H9 (cell line): ENCODE measurements around the gene LRRFIP1. TPM values are rescaled to one million over a fixed set of nuclear protein-coding genes. Genes with fewer than 3 reads are reported as not detected.

Source experiments
- DNase-seq: peaks from one replicate; pipeline ENCODE4 v3.0.0-alpha.2; 2017
- H2AFZ ChIP-seq: one replicate; pipeline ENCODE4 v1.6.1; 2013; ENCODE audit warnings: mild to moderate bottlenecking, low read length, control low read depth, moderate library complexity
- H2AK5ac ChIP-seq: 2 replicates; pipeline ENCODE4 v1.6.1; 2013; ENCODE audit warnings: low read length, control low read depth, mixed read lengths; ENCODE audit not compliant: insufficient read length
- H2BK120ac ChIP-seq: one replicate; pipeline ENCODE4 v1.6.1; 2013; ENCODE audit warnings: low read depth, mild to moderate bottlenecking, low read length, control low read depth, inconsistent platforms; ENCODE audit not compliant: poor library complexity, severe bottlenecking
- H2BK12ac ChIP-seq: 2 replicates; pipeline ENCODE4 v1.6.1; 2013; ENCODE audit warnings: low read length, control low read depth, mixed read lengths, low read depth; ENCODE audit not compliant: insufficient read length
- H2BK15ac ChIP-seq: 2 replicates; pipeline ENCODE4 v1.6.1; 2013; ENCODE audit warnings: low read depth, low read length, control low read depth
- H2BK20ac ChIP-seq: one replicate; pipeline ENCODE4 v1.6.1; 2013; ENCODE audit warnings: low read depth, mild to moderate bottlenecking, low read length, control low read depth, inconsistent platforms; ENCODE audit not compliant: poor library complexity, severe bottlenecking
- H2BK5ac ChIP-seq: 2 replicates; pipeline ENCODE4 v1.6.1; 2013; ENCODE audit warnings: low read length, control low read depth, mixed read lengths; ENCODE audit not compliant: insufficient read length
- H3K14ac ChIP-seq: 2 replicates; pipeline ENCODE4 v1.6.1; 2013; ENCODE audit warnings: low read length, control low read depth; ENCODE audit not compliant: insufficient read depth
- H3K18ac ChIP-seq: 2 replicates; pipeline ENCODE4 v1.6.1; 2013; ENCODE audit warnings: low read depth, mild to moderate bottlenecking, mixed read lengths, low read length, control low read depth; ENCODE audit not compliant: insufficient read length
- H3K23ac ChIP-seq: 2 replicates; pipeline ENCODE4 v1.6.1; 2013; ENCODE audit warnings: low read length, control low read depth, mixed read lengths, low read depth; ENCODE audit not compliant: insufficient read length
- H3K23me2 ChIP-seq: 2 replicates; pipeline ENCODE4 v1.6.1; 2013; ENCODE audit warnings: low read depth, mild to moderate bottlenecking, mixed read lengths, low read length, control low read depth; ENCODE audit not compliant: insufficient read length, poor library complexity, severe bottlenecking
- H3K27ac ChIP-seq: 2 replicates; pipeline ENCODE4 v1.5.1; 2013; ENCODE audit warnings: low read length, control low read depth, mixed read lengths, low read depth; ENCODE audit not compliant: insufficient read length
- H3K27me3 ChIP-seq: 2 replicates; pipeline ENCODE4 v1.6.1; 2013; ENCODE audit warnings: low read length, control low read depth, inconsistent platforms; ENCODE audit not compliant: insufficient read depth
- H3K4ac ChIP-seq: 2 replicates; pipeline ENCODE4 v1.6.1; 2013; ENCODE audit warnings: low read depth, mild to moderate bottlenecking, control low read depth, inconsistent platforms, low read length, moderate library complexity
- H3K4me1 ChIP-seq: 2 replicates; pipeline ENCODE4 v1.6.1; 2013; ENCODE audit warnings: low read length, control low read depth, inconsistent platforms; ENCODE audit not compliant: insufficient read depth
- H3K4me2 ChIP-seq: 2 replicates; pipeline ENCODE4 v1.6.1; 2013; ENCODE audit warnings: low read length, control low read depth, mixed read lengths; ENCODE audit not compliant: insufficient read length, insufficient read depth
- H3K56ac ChIP-seq: 2 replicates; pipeline ENCODE4 v1.6.1; 2013; ENCODE audit warnings: low read depth, mild to moderate bottlenecking, mixed read lengths, low read length, control low read depth; ENCODE audit not compliant: insufficient read length
- H3K79me1 ChIP-seq: 2 replicates; pipeline ENCODE4 v1.6.1; 2013; ENCODE audit warnings: low read depth, mild to moderate bottlenecking, moderate library complexity, low read length, control low read depth, inconsistent platforms; ENCODE audit not compliant: insufficient read depth, poor library complexity, severe bottlenecking
- H3K79me2 ChIP-seq: 2 replicates; pipeline ENCODE4 v1.6.1; 2013; ENCODE audit warnings: low read length, control low read depth, inconsistent platforms; ENCODE audit not compliant: insufficient read depth
- H3K9ac ChIP-seq: 2 replicates; pipeline ENCODE4 v1.6.1; 2013; ENCODE audit warnings: low read length, control low read depth, mixed read lengths; ENCODE audit not compliant: insufficient read length; ENCODE audit errors: extremely low read depth
- H3K9me3 ChIP-seq: one replicate; pipeline ENCODE4 v1.6.1; 2013; ENCODE audit warnings: low read depth, low read length, inconsistent platforms; ENCODE audit not compliant: control insufficient read depth
- H3T11ph ChIP-seq: one replicate; pipeline ENCODE4 v1.6.1; 2013; ENCODE audit warnings: mild to moderate bottlenecking, low read length, control low read depth, inconsistent platforms
- H4K20me1 ChIP-seq: one replicate; pipeline ENCODE4 v1.6.1; 2013; ENCODE audit not compliant: control insufficient read depth, insufficient read length, insufficient read depth
- H4K5ac ChIP-seq: 2 replicates; pipeline ENCODE4 v1.6.1; 2013; ENCODE audit warnings: low read depth, mild to moderate bottlenecking, mixed read lengths, low read length, control low read depth; ENCODE audit not compliant: insufficient read length
- H4K8ac ChIP-seq: replicated peaks from 2 replicates; pipeline ENCODE4 v1.6.1; 2013; ENCODE audit warnings: low read length, control low read depth, mixed read lengths, low read depth; ENCODE audit not compliant: insufficient read length
- H4K91ac ChIP-seq: 2 replicates; pipeline ENCODE4 v1.6.1; 2013; ENCODE audit warnings: low read depth, mild to moderate bottlenecking, moderate library complexity, mixed read lengths, low read length, control low read depth; ENCODE audit not compliant: insufficient read length
- H3K27ac Mint-ChIP-seq, 3 experiments: 2 replicates in 2 of 3; 3 replicates in 1 of 3; pipeline ENCODE4 v1.8.0; 2020 to 2021; ENCODE audit warnings: mixed read lengths in 3 of 3, mild to moderate bottlenecking in 1 of 3, moderate library complexity in 1 of 3
- H3K27me3 Mint-ChIP-seq: 2 replicates; pipeline ENCODE4 v1.8.0; 2021; ENCODE audit warnings: low read depth, mild to moderate bottlenecking, moderate library complexity, mixed read lengths
- H3K36me3 Mint-ChIP-seq, 3 experiments: 2 replicates in 2 of 3; 3 replicates in 1 of 3; pipeline ENCODE4 v1.8.0; 2020 to 2021; ENCODE audit warnings: low read depth in 3 of 3, mixed read lengths in 3 of 3; ENCODE audit not compliant: insufficient read depth in 1 of 3
- H3K4me1 Mint-ChIP-seq, 2 experiments: 2 replicates each; pipeline ENCODE4 v1.8.0; 2020; ENCODE audit warnings: mixed read lengths in 2 of 2
- H3K4me3 Mint-ChIP-seq, 2 experiments: 2 replicates in 1 of 2; 3 replicates in 1 of 2; pipeline ENCODE4 v1.8.0; 2020 to 2021; ENCODE audit warnings: mild to moderate bottlenecking in 2 of 2, mixed read lengths in 2 of 2, moderate library complexity in 1 of 2
- H3K9me3 Mint-ChIP-seq, 2 experiments: 2 replicates in 1 of 2; 3 replicates in 1 of 2; pipeline ENCODE4 v1.8.0; 2020; ENCODE audit warnings: mild to moderate bottlenecking in 2 of 2, mixed read lengths in 2 of 2, moderate library complexity in 1 of 2
- WGBS: extraction: QIAGEN DNeasy Blood & Tissue Kit; methylation state at CpG from one replicate; pipeline ENCODE4 v1.1.7; 2013; ENCODE audit warnings: missing lambda C conversion rate, low lambda C conversion rate, mixed read lengths; ENCODE audit not compliant: insufficient read length; ENCODE audit errors: extremely low coverage; 5-methylcytosine and 5-hydroxymethylcytosine counted together
- total RNA-seq: library from RNA; stranded (reverse); gene quantifications from 2 replicates; pipeline ENCODE4 v1.2.1, GENCODE V29; 2021
- TF ChIP-seq, protein P1 (sequence below): fragments of 200-600 bp; sonication (generic); conservative IDR thresholded peaks from 3 replicates; pipeline ENCODE4 v1.8.0; 2021; ENCODE audit warnings: antibody characterized with exemption, mild to moderate bottlenecking

The LRRFIP1 gene
- total RNA-seq, 1 experiment from 2014 or later = 38.5 TPM

GRCh38 chr2:237824085-237824484 is 196.7 kb downstream of the LRRFIP1 start:
- Histone ChIP-seq H3K23ac (no peak overlapping the region), H3K14ac (no peak overlapping the region), H2AK5ac (no peak overlapping the region), H3K9me3 (no peaks in the 10 kb centered on the region), H2AFZ (no peak overlapping the region), H3K4me2 (no peak overlapping the region), H2BK15ac (no peak overlapping the region), H2BK5ac (no peak overlapping the region), H3K18ac (no peak overlapping the region), H4K5ac (no peak overlapping the region), H2BK20ac (no peak overlapping the region), H3K9ac (no peak overlapping the region), H3K79me2 (no peaks in the 10 kb centered on the region), H3K27me3 (no peaks in the 10 kb centered on the region), H3K27ac (no peak overlapping the region), H3T11ph (no peak overlapping the region), H2BK12ac (no peak overlapping the region), H3K23me2 (no peaks in the 10 kb centered on the region), H3K4me1 (no peaks in the 10 kb centered on the region), H4K20me1 (no peaks in the 10 kb centered on the region), H4K8ac (no peak overlapping the region), H2BK120ac (no peak overlapping the region), H3K4ac (no peak overlapping the region), H3K79me1 (no peaks in the 10 kb centered on the region), H4K91ac (no peak overlapping the region), H3K56ac (no peak overlapping the region)
- no peaks in the 10 kb centered on the region for H3K9me3 Mint-ChIP-seq
- no peaks in the 10 kb centered on the region for H3K36me3 Mint-ChIP-seq
- DNase-seq = no peak
- H3K27me3 Mint-ChIP-seq = no peaks in the 10 kb centered on the region
- TF ChIP-seq, protein P1, sequence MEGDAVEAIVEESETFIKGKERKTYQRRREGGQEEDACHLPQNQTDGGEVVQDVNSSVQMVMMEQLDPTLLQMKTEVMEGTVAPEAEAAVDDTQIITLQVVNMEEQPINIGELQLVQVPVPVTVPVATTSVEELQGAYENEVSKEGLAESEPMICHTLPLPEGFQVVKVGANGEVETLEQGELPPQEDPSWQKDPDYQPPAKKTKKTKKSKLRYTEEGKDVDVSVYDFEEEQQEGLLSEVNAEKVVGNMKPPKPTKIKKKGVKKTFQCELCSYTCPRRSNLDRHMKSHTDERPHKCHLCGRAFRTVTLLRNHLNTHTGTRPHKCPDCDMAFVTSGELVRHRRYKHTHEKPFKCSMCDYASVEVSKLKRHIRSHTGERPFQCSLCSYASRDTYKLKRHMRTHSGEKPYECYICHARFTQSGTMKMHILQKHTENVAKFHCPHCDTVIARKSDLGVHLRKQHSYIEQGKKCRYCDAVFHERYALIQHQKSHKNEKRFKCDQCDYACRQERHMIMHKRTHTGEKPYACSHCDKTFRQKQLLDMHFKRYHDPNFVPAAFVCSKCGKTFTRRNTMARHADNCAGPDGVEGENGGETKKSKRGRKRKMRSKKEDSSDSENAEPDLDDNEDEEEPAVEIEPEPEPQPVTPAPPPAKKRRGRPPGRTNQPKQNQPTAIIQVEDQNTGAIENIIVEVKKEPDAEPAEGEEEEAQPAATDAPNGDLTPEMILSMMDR = no peak
- H3K4me3 Mint-ChIP-seq = no peak overlapping the region
- no peaks in the 10 kb centered on the region for H3K4me1 Mint-ChIP-seq
- H3K27ac Mint-ChIP-seq = no peak overlapping the region
- WGBS = no CpG with 5 or more reads among the region's 6 CpGs
